Measurements from ENCODE around the gene TOM1L2.

Gene TOM1L2

DNA sequence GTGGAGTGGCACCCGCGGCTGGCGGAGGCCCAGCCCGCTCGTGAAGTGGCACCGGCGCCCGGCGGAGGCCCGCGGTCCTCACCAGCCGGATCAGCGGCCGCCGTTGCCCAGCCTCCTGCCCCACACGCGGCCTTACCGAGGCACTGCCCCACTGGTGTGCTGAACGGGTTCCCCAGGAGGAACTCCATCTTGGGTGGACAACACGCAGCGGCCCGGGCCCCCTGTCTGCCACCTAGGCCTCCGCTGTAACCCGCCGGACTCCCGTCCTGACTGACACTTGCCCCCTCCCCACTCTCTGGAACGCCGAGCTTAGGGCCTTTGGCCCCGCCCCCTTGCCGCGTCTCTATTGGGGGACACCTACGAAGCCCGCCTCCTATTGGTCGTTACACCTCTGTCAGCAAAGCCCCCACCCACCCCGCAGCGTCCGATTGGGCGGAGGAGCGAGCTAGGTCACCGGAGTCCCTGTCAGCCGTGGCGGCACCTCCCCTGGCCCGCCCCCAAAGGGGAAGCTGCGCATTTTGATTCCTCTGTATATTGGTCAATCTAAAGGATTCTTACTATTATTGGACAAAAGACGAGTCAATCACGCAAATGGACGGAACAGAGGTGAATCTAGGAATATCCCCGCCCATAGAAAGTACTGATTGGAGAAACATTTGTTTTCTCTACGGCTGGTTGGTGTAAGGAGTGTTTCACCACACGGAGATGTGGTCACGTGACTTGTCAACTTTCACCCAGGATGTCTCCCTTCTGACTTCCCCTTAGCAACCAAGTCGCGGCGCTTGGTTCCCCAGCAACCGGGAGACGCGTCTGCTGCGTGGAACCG, at the start of gene TOM1L2, which contains the start of gene DRC3:
TOM1L2 (minus strand) TSS at position 275 of the 826 bp plus-strand sequence; CDS start at position 188, 87 bp downstream.
DRC3 (plus strand) TSS at position 737 of the 826 bp plus-strand sequence. CDS start 4,737 bp downstream, outside the sequence.
- peaks cover 16% of the 10 kb centered on the region for H3K4me1 ChIP-seq (ENCODE audit: insufficient read depth, low read length)
- peak within 1 kb of the TSS; percentile 27 for H2AFZ ChIP-seq (ENCODE audit: low read depth, low read length)
- H3K27me3 ChIP-seq (ENCODE audit: insufficient read depth, low read length), result no peaks in the 10 kb centered on the region

DNA sequence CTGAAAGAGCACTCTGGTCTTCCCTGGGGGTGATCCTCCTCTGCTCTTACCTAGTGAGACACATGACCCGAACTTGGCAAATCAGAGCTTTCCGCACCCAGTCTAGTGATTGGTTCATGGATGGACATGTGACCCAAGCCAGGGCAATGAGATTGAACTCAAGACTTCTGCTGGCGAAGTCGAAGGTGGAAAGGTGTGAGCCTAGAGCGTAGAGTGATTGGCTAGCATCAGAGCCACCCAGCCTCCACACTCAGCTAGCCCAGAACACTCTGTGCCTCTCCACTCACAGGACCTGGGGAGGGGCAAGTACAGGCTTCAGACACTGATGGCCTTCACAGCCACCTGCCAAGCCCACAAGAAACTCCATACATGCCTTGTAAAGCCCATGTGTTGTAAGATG, 49.2 kb upstream of the TOM1L2 start:
- Histone ChIP-seq H3K9me3 (ENCODE audit: low read length) (no peaks in the 10 kb centered on the region), H3K36me3 (ENCODE audit: insufficient read depth, low read length) (peaks cover 2% of the 10 kb centered on the region), H3K4me1 (ENCODE audit: insufficient read depth, low read length) (no peaks in the 10 kb centered on the region), H3K4me3 (ENCODE audit: low read length) (no peak overlapping the region), H2AFZ (ENCODE audit: low read depth, low read length) (no peak overlapping the region), H3K27me3 (ENCODE audit: insufficient read depth, low read length) (no peaks in the 10 kb centered on the region)

More for the DNA sequence above, at the start of gene TOM1L2, which contains the start of gene DRC3:
- Histone ChIP-seq H3K36me3 (ENCODE audit: insufficient read depth, low read length) (no peaks in the 10 kb centered on the region), H3K4me3 (ENCODE audit: low read length) (peak within 1 kb of the TSS; percentile 75), H3K9me3 (ENCODE audit: low read length) (no peaks in the 10 kb centered on the region)

DNA sequence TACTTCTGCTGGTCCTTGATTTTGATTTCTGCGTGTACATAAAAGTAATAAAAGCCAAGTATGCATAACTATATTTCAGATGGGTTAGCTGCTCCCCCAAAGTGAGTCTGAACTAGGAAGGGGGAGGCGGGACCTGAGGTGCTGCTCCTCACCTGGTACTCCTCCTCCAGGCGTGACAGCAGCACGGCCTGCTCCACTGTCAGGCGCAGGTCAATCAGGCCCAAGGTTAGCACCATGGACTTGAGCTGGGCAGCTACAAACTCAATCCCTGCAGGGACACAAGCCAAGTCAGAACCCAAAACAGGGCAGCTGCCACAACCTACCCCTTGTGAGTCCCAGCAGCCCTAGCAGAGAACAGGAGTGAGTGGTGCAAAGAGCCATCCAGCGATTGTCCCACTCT, 48.8 kb upstream of the TOM1L2 start:
- peaks cover 2% of the 10 kb centered on the region for H3K36me3 ChIP-seq (ENCODE audit: insufficient read depth, low read length)
- H3K27me3 ChIP-seq (ENCODE audit: insufficient read depth, low read length), result no peaks in the 10 kb centered on the region
- H3K9me3 ChIP-seq (ENCODE audit: low read length), result no peaks in the 10 kb centered on the region
- H3K4me3 ChIP-seq (ENCODE audit: low read length), result no peak overlapping the region
- no peak overlapping the region for H2AFZ ChIP-seq (ENCODE audit: low read depth, low read length)
- no peaks in the 10 kb centered on the region for H3K4me1 ChIP-seq (ENCODE audit: insufficient read depth, low read length)

GRCh38 chr17:18019838-18020154, 47.6 kb upstream of the TOM1L2 start:
- Histone ChIP-seq H3K4me1 (ENCODE audit: insufficient read depth, low read length) (no peaks in the 10 kb centered on the region), H3K9me3 (ENCODE audit: low read length) (no peaks in the 10 kb centered on the region), H3K4me3 (ENCODE audit: low read length) (no peak overlapping the region), H3K36me3 (ENCODE audit: insufficient read depth, low read length) (peaks cover 5% of the 10 kb centered on the region), H2AFZ (ENCODE audit: low read depth, low read length) (no peak overlapping the region), H3K27me3 (ENCODE audit: insufficient read depth, low read length) (no peaks in the 10 kb centered on the region)

GRCh38 chr17:18018411-18018921, 46.3 kb upstream of the TOM1L2 start:
- Histone ChIP-seq H3K9me3 (ENCODE audit: low read length) (no peaks in the 10 kb centered on the region), H3K27me3 (ENCODE audit: insufficient read depth, low read length) (no peaks in the 10 kb centered on the region), H3K36me3 (ENCODE audit: insufficient read depth, low read length) (peaks cover 5% of the 10 kb centered on the region)

DNA sequence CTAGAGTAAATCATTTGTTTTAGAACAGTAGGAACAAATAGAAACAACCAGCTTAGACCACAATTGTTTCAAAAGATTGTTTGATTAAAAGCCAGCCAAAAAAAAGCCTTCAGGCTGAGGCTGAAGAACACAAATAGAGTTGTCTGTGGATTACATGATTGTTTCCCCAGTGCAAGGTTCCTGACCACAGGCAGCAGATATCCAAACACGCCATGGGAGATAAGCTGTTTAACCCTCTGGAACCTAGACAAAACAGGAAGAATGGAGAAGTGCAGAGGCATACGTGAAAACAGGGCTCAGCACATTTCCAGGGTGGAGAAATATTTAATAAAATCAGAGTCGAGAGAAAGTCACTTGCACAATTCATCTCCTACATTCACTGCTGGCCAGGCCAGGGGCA, 45.8 kb upstream of the TOM1L2 start:
- H3K4me1 ChIP-seq (ENCODE audit: insufficient read depth, low read length), result no peaks in the 10 kb centered on the region
- H3K9me3 ChIP-seq (ENCODE audit: low read length), result no peaks in the 10 kb centered on the region
- H3K27me3 ChIP-seq (ENCODE audit: insufficient read depth, low read length), result no peaks in the 10 kb centered on the region
- no peak overlapping the region for H2AFZ ChIP-seq (ENCODE audit: low read depth, low read length)
- peaks cover 5% of the 10 kb centered on the region for H3K36me3 ChIP-seq (ENCODE audit: insufficient read depth, low read length)
- no peak overlapping the region for H3K4me3 ChIP-seq (ENCODE audit: low read length)

More at GRCh38 chr17:18018411-18018921, 46.3 kb upstream of the TOM1L2 start:
- Histone ChIP-seq H2AFZ (ENCODE audit: low read depth, low read length) (no peak overlapping the region), H3K4me3 (ENCODE audit: low read length) (no peak overlapping the region), H3K4me1 (ENCODE audit: insufficient read depth, low read length) (no peaks in the 10 kb centered on the region)

- H3K4me3 ChIP-seq (ENCODE audit: low read length), result no peak overlapping the region
- no peaks in the 10 kb centered on the region for H3K4me1 ChIP-seq (ENCODE audit: insufficient read depth, low read length)
- H2AFZ ChIP-seq (ENCODE audit: low read depth, low read length), result no peak overlapping the region
- no peaks in the 10 kb centered on the region for H3K27me3 ChIP-seq (ENCODE audit: insufficient read depth, low read length)
- peaks cover 5% of the 10 kb centered on the region for H3K36me3 ChIP-seq (ENCODE audit: insufficient read depth, low read length)
- H3K9me3 ChIP-seq (ENCODE audit: low read length), result peaks cover 1% of the 10 kb centered on the region
Observed at GRCh38 chr17:18016426-18016825, 44.2 kb upstream of the TOM1L2 start.

DNA sequence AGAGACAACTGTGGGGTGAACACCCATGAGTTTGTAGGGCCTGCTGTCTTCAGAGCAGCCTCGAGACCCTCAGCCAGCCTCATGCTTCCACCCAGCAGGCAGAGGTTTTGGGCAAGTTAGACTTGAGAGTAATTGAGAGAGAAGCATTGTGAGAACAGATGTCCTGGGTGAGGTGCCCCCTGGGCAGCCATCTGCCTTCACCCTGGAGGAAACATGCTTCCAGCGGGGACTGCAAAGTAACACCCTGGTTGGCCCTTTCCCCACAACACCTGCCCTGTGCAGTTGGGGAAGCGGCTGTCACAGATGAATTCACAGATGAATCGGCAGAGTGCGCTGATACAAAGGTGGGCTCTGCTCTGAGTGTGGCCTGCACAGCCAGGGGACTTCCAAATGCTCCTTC, 43.4 kb upstream of the TOM1L2 start:
- Histone ChIP-seq H3K9me3 (ENCODE audit: low read length) (peaks cover 3% of the 10 kb centered on the region), H3K36me3 (ENCODE audit: insufficient read depth, low read length) (peaks cover 6% of the 10 kb centered on the region), H3K4me1 (ENCODE audit: insufficient read depth, low read length) (no peaks in the 10 kb centered on the region), H3K27me3 (ENCODE audit: insufficient read depth, low read length) (no peaks in the 10 kb centered on the region), H2AFZ (ENCODE audit: low read depth, low read length) (no peak overlapping the region), H3K4me3 (ENCODE audit: low read length) (no peak overlapping the region)

DNA sequence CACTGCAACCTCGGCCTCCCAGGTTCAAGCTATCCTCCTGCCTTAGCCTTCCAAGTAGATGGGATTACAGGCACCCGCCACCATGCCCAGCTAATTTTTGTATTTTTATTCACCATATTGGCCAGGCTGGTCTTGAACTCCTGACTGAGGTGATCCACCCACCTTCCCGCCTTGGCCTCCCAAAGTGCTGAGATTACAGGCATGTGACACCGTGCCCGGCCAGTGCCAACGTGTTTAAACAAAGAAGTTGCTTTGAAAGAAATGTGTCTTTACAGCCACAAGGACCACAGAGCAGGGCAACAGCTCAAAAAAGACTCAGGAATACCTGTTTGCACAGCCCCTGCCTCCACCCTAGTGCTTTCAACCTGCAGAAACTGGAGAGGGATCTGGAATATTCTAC, 41.8 kb upstream of the TOM1L2 start:
- H3K27me3 ChIP-seq (ENCODE audit: insufficient read depth, low read length), result no peaks in the 10 kb centered on the region
- peaks cover 6% of the 10 kb centered on the region for H3K36me3 ChIP-seq (ENCODE audit: insufficient read depth, low read length)

GRCh38 chr17:18011286-18011685, 39.1 kb upstream of the TOM1L2 start:
- Histone ChIP-seq H3K4me3 (ENCODE audit: low read length) (no peak overlapping the region), H3K36me3 (ENCODE audit: insufficient read depth, low read length) (peaks cover 4% of the 10 kb centered on the region)

More for the DNA sequence above, 41.8 kb upstream of the TOM1L2 start:
- H3K9me3 ChIP-seq (ENCODE audit: low read length), result peaks cover 7% of the 10 kb centered on the region
- no peaks in the 10 kb centered on the region for H3K4me1 ChIP-seq (ENCODE audit: insufficient read depth, low read length)
- no peak overlapping the region for H3K4me3 ChIP-seq (ENCODE audit: low read length)
- no peak overlapping the region for H2AFZ ChIP-seq (ENCODE audit: low read depth, low read length)

GRCh38 chr17:18009609-18010420, 37.6 kb upstream of the TOM1L2 start:
- Histone ChIP-seq H2AFZ (ENCODE audit: low read depth, low read length) (no peak overlapping the region), H3K36me3 (ENCODE audit: insufficient read depth, low read length) (peaks cover 2% of the 10 kb centered on the region), H3K4me1 (ENCODE audit: insufficient read depth, low read length) (no peaks in the 10 kb centered on the region), H3K27me3 (ENCODE audit: insufficient read depth, low read length) (no peaks in the 10 kb centered on the region), H3K9me3 (ENCODE audit: low read length) (peaks cover 7% of the 10 kb centered on the region), H3K4me3 (ENCODE audit: low read length) (no peak overlapping the region)

More at GRCh38 chr17:18011286-18011685, 39.1 kb upstream of the TOM1L2 start:
- Histone ChIP-seq H2AFZ (ENCODE audit: low read depth, low read length) (no peak overlapping the region), H3K27me3 (ENCODE audit: insufficient read depth, low read length) (no peaks in the 10 kb centered on the region), H3K9me3 (ENCODE audit: low read length) (peaks cover 7% of the 10 kb centered on the region), H3K4me1 (ENCODE audit: insufficient read depth, low read length) (no peaks in the 10 kb centered on the region)

DNA sequence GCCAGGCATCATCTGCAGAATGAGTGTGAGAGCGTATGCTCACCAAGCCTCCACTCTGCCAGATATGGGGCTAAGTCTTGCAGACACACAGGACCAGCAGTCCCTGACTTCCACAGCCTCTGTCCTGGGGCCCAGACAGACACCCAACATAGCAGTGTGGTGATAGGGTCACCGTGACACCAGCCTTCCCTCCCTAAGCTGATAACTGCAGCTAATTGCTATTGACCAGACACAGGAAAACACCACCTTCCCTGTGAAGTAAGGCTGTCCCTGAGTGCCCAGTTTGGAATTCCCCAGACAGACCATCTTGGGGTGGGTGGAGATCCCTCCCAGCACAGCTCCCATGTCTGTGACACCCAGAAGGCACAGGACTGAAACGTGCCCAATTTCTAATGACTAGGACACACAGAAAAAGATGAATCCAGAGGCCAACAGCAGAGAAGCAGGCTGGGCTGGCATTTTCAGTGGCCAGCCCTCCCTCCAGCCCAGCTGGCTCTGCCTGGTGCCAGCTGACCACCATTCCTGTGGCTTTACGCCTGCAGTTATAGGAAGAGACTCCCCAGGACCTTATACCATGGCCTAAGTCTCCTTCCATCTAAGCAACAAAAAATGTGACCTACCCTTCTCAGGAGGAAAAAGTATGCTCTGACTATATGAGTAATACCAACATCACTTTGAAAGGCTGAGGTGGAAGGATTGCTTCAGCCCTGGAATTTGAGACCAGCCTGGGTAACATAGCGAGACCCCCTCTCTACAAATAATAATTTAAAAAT, 36.5 kb upstream of the TOM1L2 start:
- H2AFZ ChIP-seq (ENCODE audit: low read depth, low read length), result no peak overlapping the region
- no peaks in the 10 kb centered on the region for H3K27me3 ChIP-seq (ENCODE audit: insufficient read depth, low read length)
- H3K36me3 ChIP-seq (ENCODE audit: insufficient read depth, low read length), result peaks cover 2% of the 10 kb centered on the region
- no peak overlapping the region for H3K4me3 ChIP-seq (ENCODE audit: low read length)
- H3K4me1 ChIP-seq (ENCODE audit: insufficient read depth, low read length), result no peaks in the 10 kb centered on the region
- H3K9me3 ChIP-seq (ENCODE audit: low read length), result peaks cover 7% of the 10 kb centered on the region

All from neuron (in vitro differentiated cells).